ENCODE data around the gene SHROOM3.
A peak's percentile ranks its signal among the peaks of the same experiment; 100 is the strongest.

The SHROOM3 gene

GRCh38 chr4:76697129-76697803 is 262.2 kb downstream of the SHROOM3 start:
- TF ChIP-seq ZNF274 (IDR thresholded peaks at IDR 0.05; ENCODE audit: low read depth, low read length) (no peak), SUZ12 (IDR thresholded peaks at IDR 0.05; ENCODE audit: extremely low read depth, insufficient read depth, insufficient read length) (no peak), YY1 (IDR thresholded peaks at IDR 0.05; ENCODE audit: insufficient read depth, insufficient read length) (no peak)
- H3K9ac ChIP-seq (ENCODE audit: insufficient read length, low read depth): no peak overlapping the region
- peaks cover 7% of the 10 kb centered on the region for H3K4me1 ChIP-seq (ENCODE audit: insufficient read depth, insufficient read length)
- no peak overlapping the region for H3K4me3 ChIP-seq (ENCODE audit: insufficient read length, low read depth)
- H3K36me3 ChIP-seq (ENCODE audit: insufficient read depth, insufficient read length, low read length): peaks cover 3% of the 10 kb centered on the region
- DNase-seq (ENCODE audit: low read depth, low spot score): no peak
- no peaks in the 10 kb centered on the region for H3K27me3 ChIP-seq (ENCODE audit: insufficient read depth, insufficient read length)
- no peaks in the 10 kb centered on the region for H3K9me3 ChIP-seq (ENCODE audit: insufficient read depth, low read length)

GRCh38 chr4:76698141-76698540 is 263.1 kb downstream of the SHROOM3 start:
- no peaks in the 10 kb centered on the region for H3K27me3 ChIP-seq (ENCODE audit: insufficient read depth, insufficient read length)
- H3K4me3 ChIP-seq (ENCODE audit: insufficient read length, low read depth): no peak overlapping the region
- H3K36me3 ChIP-seq (ENCODE audit: insufficient read depth, insufficient read length, low read length): peaks cover 3% of the 10 kb centered on the region
- peaks cover 7% of the 10 kb centered on the region for H3K4me1 ChIP-seq (ENCODE audit: insufficient read depth, insufficient read length)
- DNase-seq (ENCODE audit: low read depth, low spot score): no peak
- H3K9ac ChIP-seq (ENCODE audit: insufficient read length, low read depth): no peak overlapping the region
- no peaks in the 10 kb centered on the region for H3K9me3 ChIP-seq (ENCODE audit: insufficient read depth, low read length)
- TF ChIP-seq YY1 (IDR thresholded peaks at IDR 0.05; ENCODE audit: insufficient read depth, insufficient read length) (no peak), SUZ12 (IDR thresholded peaks at IDR 0.05; ENCODE audit: extremely low read depth, insufficient read depth, insufficient read length) (no peak), ZNF274 (IDR thresholded peaks at IDR 0.05; ENCODE audit: low read depth, low read length) (no peak)

GRCh38 chr4:76699751-76700310 is 264.8 kb downstream of the SHROOM3 start:
- Histone ChIP-seq H3K9ac (ENCODE audit: insufficient read length, low read depth) (no peak overlapping the region), H3K4me1 (ENCODE audit: insufficient read depth, insufficient read length) (peaks cover 7% of the 10 kb centered on the region), H3K27me3 (ENCODE audit: insufficient read depth, insufficient read length) (no peaks in the 10 kb centered on the region), H3K36me3 (ENCODE audit: insufficient read depth, insufficient read length, low read length) (peaks cover 3% of the 10 kb centered on the region), H3K4me3 (ENCODE audit: insufficient read length, low read depth) (no peak overlapping the region), H3K9me3 (ENCODE audit: insufficient read depth, low read length) (no peaks in the 10 kb centered on the region)
- no peak for TF ChIP-seq ZNF274 (IDR thresholded peaks at IDR 0.05; ENCODE audit: low read depth, low read length)
- TF ChIP-seq YY1 (IDR thresholded peaks at IDR 0.05; ENCODE audit: insufficient read depth, insufficient read length): no peak
- no peak for TF ChIP-seq SUZ12 (IDR thresholded peaks at IDR 0.05; ENCODE audit: extremely low read depth, insufficient read depth, insufficient read length)
- DNase-seq (ENCODE audit: low read depth, low spot score): no peak

- Histone ChIP-seq H3K4me1 (ENCODE audit: insufficient read depth, insufficient read length) (no peaks in the 10 kb centered on the region), H3K9me3 (ENCODE audit: insufficient read depth, low read length) (no peaks in the 10 kb centered on the region), H3K4me3 (ENCODE audit: insufficient read length, low read depth) (no peak overlapping the region), H3K36me3 (ENCODE audit: insufficient read depth, insufficient read length, low read length) (peaks cover 3% of the 10 kb centered on the region), H3K27me3 (ENCODE audit: insufficient read depth, insufficient read length) (no peaks in the 10 kb centered on the region), H3K9ac (ENCODE audit: insufficient read length, low read depth) (no peak overlapping the region)
- TF ChIP-seq SUZ12 (IDR thresholded peaks at IDR 0.05; ENCODE audit: extremely low read depth, insufficient read depth, insufficient read length) (no peak), YY1 (IDR thresholded peaks at IDR 0.05; ENCODE audit: insufficient read depth, insufficient read length) (no peak), ZNF274 (IDR thresholded peaks at IDR 0.05; ENCODE audit: low read depth, low read length) (no peak)
- DNase-seq (ENCODE audit: low read depth, low spot score): no peak
Observed at GRCh38 chr4:76702440-76703122, 267.6 kb downstream of the SHROOM3 start.

- no peaks in the 10 kb centered on the region for H3K4me1 ChIP-seq (ENCODE audit: insufficient read depth, insufficient read length)
Observed at GRCh38 chr4:76703123-76703490, 268.1 kb downstream of the SHROOM3 start.

GRCh38 chr4:76703676-76704075 is 268.6 kb downstream of the SHROOM3 start:
- H3K27me3 ChIP-seq (ENCODE audit: insufficient read depth, insufficient read length): no peaks in the 10 kb centered on the region
- TF ChIP-seq ZNF274 (IDR thresholded peaks at IDR 0.05; ENCODE audit: low read depth, low read length): no peak
- no peaks in the 10 kb centered on the region for H3K4me1 ChIP-seq (ENCODE audit: insufficient read depth, insufficient read length)
- no peaks in the 10 kb centered on the region for H3K9me3 ChIP-seq (ENCODE audit: insufficient read depth, low read length)
- H3K9ac ChIP-seq (ENCODE audit: insufficient read length, low read depth): no peak overlapping the region
- no peak for DNase-seq (ENCODE audit: low read depth, low spot score)
- peaks cover 3% of the 10 kb centered on the region for H3K36me3 ChIP-seq (ENCODE audit: insufficient read depth, insufficient read length, low read length)
- no peak overlapping the region for H3K4me3 ChIP-seq (ENCODE audit: insufficient read length, low read depth)

More at GRCh38 chr4:76703123-76703490, 268.1 kb downstream of the SHROOM3 start:
- no peak overlapping the region for H3K4me3 ChIP-seq (ENCODE audit: insufficient read length, low read depth)
- DNase-seq (ENCODE audit: low read depth, low spot score): no peak
- no peaks in the 10 kb centered on the region for H3K27me3 ChIP-seq (ENCODE audit: insufficient read depth, insufficient read length)
- H3K9ac ChIP-seq (ENCODE audit: insufficient read length, low read depth): no peak overlapping the region
- TF ChIP-seq ZNF274 (IDR thresholded peaks at IDR 0.05; ENCODE audit: low read depth, low read length): no peak
- no peak for TF ChIP-seq SUZ12 (IDR thresholded peaks at IDR 0.05; ENCODE audit: extremely low read depth, insufficient read depth, insufficient read length)
- H3K36me3 ChIP-seq (ENCODE audit: insufficient read depth, insufficient read length, low read length): peaks cover 3% of the 10 kb centered on the region
- H3K9me3 ChIP-seq (ENCODE audit: insufficient read depth, low read length): no peaks in the 10 kb centered on the region

- H3K27me3 ChIP-seq (ENCODE audit: insufficient read depth, insufficient read length): no peaks in the 10 kb centered on the region
- no peaks in the 10 kb centered on the region for H3K4me1 ChIP-seq (ENCODE audit: insufficient read depth, insufficient read length)
- peak; percentile 54 for DNase-seq (ENCODE audit: low read depth, low spot score)
- TF ChIP-seq ZNF274 (IDR thresholded peaks at IDR 0.05; ENCODE audit: low read depth, low read length) (no peak), YY1 (IDR thresholded peaks at IDR 0.05; ENCODE audit: insufficient read depth, insufficient read length) (no peak), SUZ12 (IDR thresholded peaks at IDR 0.05; ENCODE audit: extremely low read depth, insufficient read depth, insufficient read length) (no peak)
- no peaks in the 10 kb centered on the region for H3K9me3 ChIP-seq (ENCODE audit: insufficient read depth, low read length)
- H3K4me3 ChIP-seq (ENCODE audit: insufficient read length, low read depth): no peak overlapping the region
- no peak overlapping the region for H3K9ac ChIP-seq (ENCODE audit: insufficient read length, low read depth)
- no peaks in the 10 kb centered on the region for H3K36me3 ChIP-seq (ENCODE audit: insufficient read depth, insufficient read length, low read length)
Observed at GRCh38 chr4:76704133-76704881, 269.3 kb downstream of the SHROOM3 start.

All from NT2/D1 (cell line).